K562 (cell line): ENCODE data around the gene ANKH. TPM values are rescaled to one million over a fixed set of nuclear protein-coding genes. Genes with fewer than 3 reads are reported as not detected.

Experiments
- CBX8 ChIP-seq: fragments of 200-600 bp; sonication (generic); IDR thresholded peaks from 2 replicates; pipeline ENCODE4 v1.6.1; 2012; ENCODE audit warnings: borderline replicate concordance, mixed run types, low read depth, mild to moderate bottlenecking, moderate library complexity, mixed read lengths, low read length, control low read depth, inconsistent platforms; ENCODE audit not compliant: poor library complexity, severe bottlenecking; ENCODE audit errors: extremely low read depth
- COPS2 ChIP-seq: fragments of 450-650 bp; conservative IDR thresholded peaks from 2 replicates; pipeline ENCODE4 v1.6.1; 2016; ENCODE audit warnings: mild to moderate bottlenecking, moderate library complexity
- GTF2A2 ChIP-seq: IDR thresholded peaks from 2 replicates; pipeline ENCODE4 v1.6.1; 2016; ENCODE audit warnings: mild to moderate bottlenecking, missing genetic modification characterization, missing compliant biosample characterization
- RBM34 ChIP-seq: fragments of 200-400 bp; formaldehyde crosslinking; IDR thresholded peaks from 2 replicates; pipeline ENCODE4 v1.6.1; 2018; ENCODE audit warnings: low read length, borderline replicate concordance; ENCODE audit not compliant: insufficient read depth
- SAP30 ChIP-seq: fragments of 200-600 bp; sonication (generic); IDR thresholded peaks from 2 replicates; pipeline ENCODE4 v1.6.1; 2012; ENCODE audit warnings: borderline replicate concordance, low read depth, mild to moderate bottlenecking, moderate library complexity, low read length, control low read depth, inconsistent platforms; ENCODE audit not compliant: insufficient read depth, poor library complexity, severe bottlenecking
- SMARCE1 ChIP-seq: fragments of 450-650 bp; IDR thresholded peaks from 2 replicates; pipeline ENCODE4 v1.7.1; 2016; ENCODE audit warnings: mild to moderate bottlenecking
- SMC3 ChIP-seq: conservative IDR thresholded peaks from 2 replicates; pipeline ENCODE4 v1.6.1; 2011; ENCODE audit warnings: low read depth, low read length, improper control_type of control experiment; ENCODE audit not compliant: insufficient read depth
- TCF3 ChIP-seq: sonication (generic); formaldehyde crosslinking; IDR thresholded peaks from 2 replicates; pipeline ENCODE4 v1.4.0; 2020; ENCODE audit warnings: mild to moderate bottlenecking, missing genetic modification reagents
- polyA plus RNA-seq, 8 experiments: library from polyadenylated mRNA; depleted of rRNA in 4 of 8; stranded (reverse) in 5 of 8; unstranded in 3 of 8; fragments of >200 nt; fragmentation: Nextera tagmentation in 2 of 8; fragmentation: Illumina TruSeq in 1 of 8; extraction: Ambion mirVana in 2 of 8; extraction: Trizol in 1 of 8; gene quantifications; 2 replicates each; pipeline versions ENCODE4 v1.2.1 to v1.2.3, GENCODE V29; 2011 to 2014; ENCODE audit warnings: inconsistent platforms in 1 of 8, missing spikeins in 1 of 8
- total RNA-seq, 7 experiments: library from RNA; depleted of rRNA in 6 of 7; stranded (reverse); fragments of >200 nt in 6 of 7; fragmentation: Illumina TruSeq in 2 of 7; extraction: Trizol in 2 of 7; gene quantifications; 2 replicates each; pipeline versions ENCODE4 v1.2.1 to v1.2.3, GENCODE V29; 2011 to 2021; ENCODE audit warnings: low replicate concordance in 1 of 7
- TF ChIP-seq, protein P1 (sequence below): fragments of 450-650 bp; formaldehyde crosslinking; IDR thresholded peaks from 2 replicates; pipeline ENCODE4 v1.4.0; 2020; ENCODE audit warnings: mild to moderate bottlenecking, mixed read lengths
- TF ChIP-seq, protein P2 (sequence below), 2 experiments: fragments of 150-350 bp in 1 of 2; IDR thresholded peaks; 2 replicates each; pipeline ENCODE4 v1.6.1; 2012 to 2016; ENCODE audit warnings: low read depth in 2 of 2, low read length in 2 of 2, mild to moderate bottlenecking in 1 of 2, moderate library complexity in 1 of 2

The ANKH gene
- total and polyA plus RNA-seq, 9 of the 15 experiments (the other 6 are each of a cell fraction or from before 2014, with no cell fraction given), result 0.79 to 12.2 (median 4.5) TPM

DNA sequence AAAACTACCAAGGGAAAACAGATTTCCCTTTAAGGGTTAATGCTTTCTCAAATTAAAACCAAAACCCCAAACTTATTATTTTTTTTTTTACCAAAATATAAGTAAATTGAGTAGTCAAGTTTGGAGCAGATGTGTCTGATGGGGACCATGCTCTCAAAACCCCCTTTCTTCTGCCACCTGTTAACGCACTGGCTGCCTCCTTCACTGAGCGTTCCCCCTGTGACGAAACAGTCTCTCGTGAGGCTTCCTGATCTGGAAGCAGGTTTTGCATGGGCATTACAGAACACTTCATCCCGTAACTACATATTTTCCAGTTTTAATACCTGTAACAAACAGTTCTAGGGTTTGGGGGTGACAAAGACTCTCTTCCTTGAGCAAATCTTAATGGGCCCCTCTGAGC is 59.4 kb downstream of the ANKH start (continued):
- TF ChIP-seq CBX8 (no peak), SMARCE1 (no peak), COPS2 (no peak), TCF3 (CRISPR knock-in tag) (no peak), GTF2A2 (tag) (no peak), SMC3 (no peak), RBM34 (no peak), SAP30 (no peak)
- TF ChIP-seq, protein P1, sequence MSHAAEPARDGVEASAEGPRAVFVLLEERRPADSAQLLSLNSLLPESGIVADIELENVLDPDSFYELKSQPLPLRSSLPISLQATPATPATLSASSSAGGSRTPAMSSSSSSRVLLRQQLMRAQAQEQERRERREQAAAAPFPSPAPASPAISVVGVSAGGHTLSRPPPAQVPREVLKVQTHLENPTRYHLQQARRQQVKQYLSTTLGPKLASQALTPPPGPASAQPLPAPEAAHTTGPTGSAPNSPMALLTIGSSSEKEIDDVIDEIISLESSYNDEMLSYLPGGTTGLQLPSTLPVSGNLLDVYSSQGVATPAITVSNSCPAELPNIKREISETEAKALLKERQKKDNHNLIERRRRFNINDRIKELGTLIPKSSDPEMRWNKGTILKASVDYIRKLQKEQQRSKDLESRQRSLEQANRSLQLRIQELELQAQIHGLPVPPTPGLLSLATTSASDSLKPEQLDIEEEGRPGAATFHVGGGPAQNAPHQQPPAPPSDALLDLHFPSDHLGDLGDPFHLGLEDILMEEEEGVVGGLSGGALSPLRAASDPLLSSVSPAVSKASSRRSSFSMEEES (CRISPR knock-in tag), result no peak
- TF ChIP-seq, protein P2, sequence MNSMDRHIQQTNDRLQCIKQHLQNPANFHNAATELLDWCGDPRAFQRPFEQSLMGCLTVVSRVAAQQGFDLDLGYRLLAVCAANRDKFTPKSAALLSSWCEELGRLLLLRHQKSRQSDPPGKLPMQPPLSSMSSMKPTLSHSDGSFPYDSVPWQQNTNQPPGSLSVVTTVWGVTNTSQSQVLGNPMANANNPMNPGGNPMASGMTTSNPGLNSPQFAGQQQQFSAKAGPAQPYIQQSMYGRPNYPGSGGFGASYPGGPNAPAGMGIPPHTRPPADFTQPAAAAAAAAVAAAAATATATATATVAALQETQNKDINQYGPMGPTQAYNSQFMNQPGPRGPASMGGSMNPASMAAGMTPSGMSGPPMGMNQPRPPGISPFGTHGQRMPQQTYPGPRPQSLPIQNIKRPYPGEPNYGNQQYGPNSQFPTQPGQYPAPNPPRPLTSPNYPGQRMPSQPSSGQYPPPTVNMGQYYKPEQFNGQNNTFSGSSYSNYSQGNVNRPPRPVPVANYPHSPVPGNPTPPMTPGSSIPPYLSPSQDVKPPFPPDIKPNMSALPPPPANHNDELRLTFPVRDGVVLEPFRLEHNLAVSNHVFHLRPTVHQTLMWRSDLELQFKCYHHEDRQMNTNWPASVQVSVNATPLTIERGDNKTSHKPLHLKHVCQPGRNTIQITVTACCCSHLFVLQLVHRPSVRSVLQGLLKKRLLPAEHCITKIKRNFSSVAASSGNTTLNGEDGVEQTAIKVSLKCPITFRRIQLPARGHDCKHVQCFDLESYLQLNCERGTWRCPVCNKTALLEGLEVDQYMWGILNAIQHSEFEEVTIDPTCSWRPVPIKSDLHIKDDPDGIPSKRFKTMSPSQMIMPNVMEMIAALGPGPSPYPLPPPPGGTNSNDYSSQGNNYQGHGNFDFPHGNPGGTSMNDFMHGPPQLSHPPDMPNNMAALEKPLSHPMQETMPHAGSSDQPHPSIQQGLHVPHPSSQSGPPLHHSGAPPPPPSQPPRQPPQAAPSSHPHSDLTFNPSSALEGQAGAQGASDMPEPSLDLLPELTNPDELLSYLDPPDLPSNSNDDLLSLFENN (IDR thresholded peaks at IDR 0.05; ENCODE audit: low read depth in 2 of 2, low read length in 2 of 2), result no peak
